K562 (cell line): Measurements from ENCODE around the gene CARM1. TPM values are rescaled to one million over a fixed set of nuclear protein-coding genes. Genes with fewer than 3 reads are reported as not detected.
A peak's percentile ranks its signal among the peaks of the same experiment; 100 is the strongest.

Source experiments
- ARID4B ChIP-seq: sonication (generic); formaldehyde crosslinking; IDR thresholded peaks from 2 replicates; pipeline ENCODE4 v1.8.0; 2022; ENCODE audit warnings: mild to moderate bottlenecking, missing genetic modification reagents
- CTCF ChIP-seq, 3 experiments: IDR thresholded peaks in 2 of 3; conservative IDR thresholded peaks in 1 of 3; 2 replicates each; pipeline ENCODE4 v1.5.1; 2011 to 2012; ENCODE audit warnings: low read length in 3 of 3, mild to moderate bottlenecking in 3 of 3, control low read depth in 2 of 3, improper control_type of control experiment in 1 of 3, inconsistent platforms in 1 of 3, low read depth in 1 of 3, mixed read lengths in 1 of 3, moderate library complexity in 1 of 3; ENCODE audit not compliant: insufficient read depth in 2 of 3
- CTCFL ChIP-seq: IDR thresholded peaks from 2 replicates; pipeline ENCODE4 v1.6.1; 2011; ENCODE audit warnings: borderline replicate concordance, low read depth, mild to moderate bottlenecking, moderate library complexity, low read length; ENCODE audit not compliant: insufficient read depth, poor library complexity, severe bottlenecking
- CXXC5 ChIP-seq: fragments of 250-450 bp; sonication (Bioruptor Pico); IDR thresholded peaks from 2 replicates; pipeline ENCODE4 v1.8.0; 2022; ENCODE audit warnings: inconsistent platforms, mild to moderate bottlenecking, moderate library complexity
- GABPB1 ChIP-seq: sonication (generic); formaldehyde crosslinking; IDR thresholded peaks from 2 replicates; pipeline ENCODE4 v1.8.0; 2022; ENCODE audit warnings: mild to moderate bottlenecking, missing genetic modification reagents
- MYBL2 ChIP-seq, 2 experiments: fragments of 450-650 bp in 1 of 2; sonication (generic) in 1 of 2; formaldehyde crosslinking in 1 of 2; IDR thresholded peaks; 2 replicates each; pipeline versions ENCODE4 v1.6.1 to v1.8.1; 2017 to 2022; ENCODE audit warnings: borderline replicate concordance in 1 of 2, inconsistent platforms in 1 of 2, low read depth in 1 of 2, mild to moderate bottlenecking in 1 of 2, missing genetic modification reagents in 1 of 2, moderate library complexity in 1 of 2
- NFIC ChIP-seq: fragments of 450-650 bp; IDR thresholded peaks from 2 replicates; pipeline ENCODE4 v1.6.1; 2017; ENCODE audit warnings: mild to moderate bottlenecking, inconsistent platforms
- SMC3 ChIP-seq: conservative IDR thresholded peaks from 2 replicates; pipeline ENCODE4 v1.6.1; 2011; ENCODE audit warnings: low read depth, low read length, improper control_type of control experiment; ENCODE audit not compliant: insufficient read depth
- TAF1 ChIP-seq: IDR thresholded peaks from 2 replicates; pipeline ENCODE4 v1.6.1; 2011; ENCODE audit warnings: mild to moderate bottlenecking, low read length, moderate library complexity; ENCODE audit not compliant: insufficient read depth, control insufficient read depth, severe bottlenecking; ENCODE audit errors: extremely low read depth
- ZBTB12 ChIP-seq: fragments of 250-450 bp; sonication (Bioruptor Pico); IDR thresholded peaks from 2 replicates; pipeline ENCODE4 v1.4.0; 2020
- ZFX ChIP-seq: sonication (generic); formaldehyde crosslinking; IDR thresholded peaks from 2 replicates; pipeline ENCODE4 v1.8.0; 2022; ENCODE audit warnings: mild to moderate bottlenecking, missing genetic modification reagents, moderate library complexity
- ZZZ3 ChIP-seq: fragments of 450-650 bp; IDR thresholded peaks from 2 replicates; pipeline ENCODE4 v1.6.1; 2016; ENCODE audit warnings: antibody characterized with exemption, mild to moderate bottlenecking, moderate library complexity
- polyA plus RNA-seq, 8 experiments: library from polyadenylated mRNA; depleted of rRNA in 4 of 8; stranded (reverse) in 5 of 8; unstranded in 3 of 8; fragments of >200 nt; fragmentation: Nextera tagmentation in 2 of 8; fragmentation: Illumina TruSeq in 1 of 8; extraction: Ambion mirVana in 2 of 8; extraction: Trizol in 1 of 8; gene quantifications; 2 replicates each; pipeline versions ENCODE4 v1.2.1 to v1.2.3, GENCODE V29; 2011 to 2014; ENCODE audit warnings: inconsistent platforms in 1 of 8, missing spikeins in 1 of 8
- total RNA-seq, 7 experiments: library from RNA; depleted of rRNA in 6 of 7; stranded (reverse); fragments of >200 nt in 6 of 7; fragmentation: Illumina TruSeq in 2 of 7; extraction: Trizol in 2 of 7; gene quantifications; 2 replicates each; pipeline versions ENCODE4 v1.2.1 to v1.2.3, GENCODE V29; 2011 to 2021; ENCODE audit warnings: low replicate concordance in 1 of 7

CARM1 gene
- total and polyA plus RNA-seq, 9 of the 15 experiments (the other 6 are each of a cell fraction or from before 2014, with no cell fraction given): 0.36 to 86.0 (median 29.7) TPM

- TF ChIP-seq CTCFL (peak; percentile 95), ZBTB12 (0 out of 2 replicates have a peak, but pooled peaks have one; percentile 44), SMC3 (peak; percentile 48; the same call in 1 of the 2 replicates), MYBL2 (IDR thresholded peaks at IDR 0.05; ENCODE audit: low read depth) (no peak), MYBL2 (CRISPR knock-in tag; IDR thresholded peaks at IDR 0.05; ENCODE audit: borderline replicate concordance) (no peak), CXXC5 (peak; percentile 69), GABPB1 (peak; percentile 42; the same call in 1 of the 2 replicates), ZZZ3 (no peak), CTCF (IDR thresholded peaks at IDR 0.05 in 2 of 3, conservative IDR thresholded peaks at IDR 0.05 in 1 of 3; ENCODE audit: insufficient read depth in 2 of 3, low read depth in 1 of 3, low read length in 3 of 3) (peak; percentile 48 to 94 (median 92); a peak in 5 of 6 replicates), ZFX (CRISPR knock-in tag) (0 out of 2 replicates have a peak, but pooled peaks have one; percentile 13), ARID4B (0 out of 2 replicates have a peak, but pooled peaks have one; percentile 16), TAF1 (peak; percentile 14), NFIC (no peak)
These were observed at the start of gene CARM1 (continued) for GRCh38 chr19:10870955-10871603.
